ENCODE measurements around the gene FHIP1B.

DNA sequence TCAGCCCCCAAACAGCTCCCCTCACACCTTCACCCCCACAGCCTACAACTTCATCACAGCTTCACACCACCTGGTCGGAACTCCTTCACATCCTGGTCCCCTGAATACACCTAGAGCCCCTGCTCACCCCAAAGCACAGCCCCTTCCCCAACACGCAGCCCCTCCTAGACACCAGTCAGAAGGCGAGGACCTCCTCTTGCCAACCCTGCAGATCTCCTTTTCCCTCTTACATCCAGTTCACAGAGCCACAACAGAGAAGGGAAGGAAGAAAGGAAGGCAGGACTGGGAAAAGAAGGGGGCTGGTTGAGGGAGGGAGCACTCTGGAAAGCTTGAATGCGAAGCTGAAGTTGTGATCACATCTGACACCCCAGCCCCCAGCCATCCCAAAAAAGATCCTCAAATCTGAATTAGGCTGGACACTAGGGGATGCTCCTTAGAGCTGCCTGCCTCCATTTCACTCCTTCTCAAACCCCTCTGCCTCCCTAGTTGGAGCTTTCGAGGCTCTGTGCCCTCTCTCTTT, 25.8 kb upstream of the FHIP1B start:
- TF ChIP-seq EZH2 (IDR thresholded peaks at IDR 0.05; ENCODE audit: insufficient read depth, poor library complexity, severe bottlenecking) (peak; percentile 57), EZH2phosphoT487 (IDR thresholded peaks at IDR 0.05; ENCODE audit: insufficient read depth, low read depth) (no peak)
